K562 (cell line): ENCODE measurements around the gene C6orf62. TPM values are rescaled to one million over a fixed set of nuclear protein-coding genes. Genes with fewer than 3 reads are reported as not detected.
A peak's percentile ranks its signal among the peaks of the same experiment; 100 is the strongest.

Source experiments
- KLF13 ChIP-seq: fragments of 450-650 bp; IDR thresholded peaks from 2 replicates; pipeline ENCODE4 v1.6.1; 2016; ENCODE audit warnings: missing genetic modification characterization, low read depth, mild to moderate bottlenecking, missing compliant biosample characterization, moderate library complexity, borderline replicate concordance
- LCOR ChIP-seq: sonication (generic); formaldehyde crosslinking; IDR thresholded peaks from 2 replicates; pipeline ENCODE4 v1.8.0; 2022; ENCODE audit warnings: mild to moderate bottlenecking, missing genetic modification reagents
- MBD2 ChIP-seq: sonication (generic); IDR thresholded peaks from 2 replicates; pipeline ENCODE4 v1.6.1; 2016; ENCODE audit warnings: low read depth, borderline replicate concordance
- NCOA4 ChIP-seq: fragments of 450-650 bp; IDR thresholded peaks from 2 replicates; pipeline ENCODE4 v1.6.1; 2018; ENCODE audit warnings: mild to moderate bottlenecking; ENCODE audit not compliant: partially characterized antibody
- NCOR1 ChIP-seq: fragments of 450-650 bp; IDR thresholded peaks from 2 replicates; pipeline ENCODE4 v1.6.1; 2016; ENCODE audit warnings: mild to moderate bottlenecking, moderate library complexity
- PCBP2 ChIP-seq: fragments of 200-400 bp; formaldehyde crosslinking; IDR thresholded peaks from 2 replicates; pipeline ENCODE4 v1.6.1; 2018; ENCODE audit warnings: low read length, low read depth, mild to moderate bottlenecking, moderate library complexity; ENCODE audit not compliant: poor library complexity, severe bottlenecking
- POLR3G ChIP-seq: IDR thresholded peaks from 2 replicates; pipeline ENCODE4 v1.6.1; 2011; ENCODE audit not compliant: insufficient read length, insufficient replicate concordance; ENCODE audit errors: extremely low read depth
- SPI1 ChIP-seq: IDR thresholded peaks from 2 replicates; pipeline ENCODE4 v1.6.1; 2011; ENCODE audit warnings: low read depth, low read length, control low read depth, borderline replicate concordance
- SRF ChIP-seq, 2 experiments: fragments of 250-450, 450-650 bp in 1 of 2; sonication (Bioruptor Pico) in 1 of 2; sonication (generic) in 1 of 2; formaldehyde crosslinking; IDR thresholded peaks; 2 replicates each; pipeline versions ENCODE4 v1.5.0 to v1.5.1; 2020 to 2022; ENCODE audit warnings: mild to moderate bottlenecking in 1 of 2, missing genetic modification reagents in 1 of 2
- TFAM ChIP-seq: fragments of 250-450 bp; sonication (Bioruptor Pico); conservative IDR thresholded peaks from 2 replicates; pipeline ENCODE4 v1.5.0; 2021; ENCODE audit warnings: mild to moderate bottlenecking, moderate library complexity
- ZNF140 ChIP-seq: fragments of 250-450 bp; sonication (Bioruptor Pico); IDR thresholded peaks from 2 replicates; pipeline ENCODE4 v1.8.0; 2021; ENCODE audit warnings: moderate library complexity, mild to moderate bottlenecking, inconsistent platforms
- ZNF146 ChIP-seq: IDR thresholded peaks from one replicate; pipeline ENCODE4 v1.6.1; 2018; ENCODE audit warnings: missing compliant biosample characterization; ENCODE audit not compliant: unreplicated experiment
- ZNF589 ChIP-seq: fragments of 200-800 bp; sonication (Bioruptor generic); IDR thresholded peaks from 2 replicates; pipeline ENCODE4 v1.6.1; 2016; ENCODE audit warnings: low read depth, missing genetic modification characterization, missing compliant biosample characterization
- polyA plus RNA-seq, 8 experiments: library from polyadenylated mRNA; depleted of rRNA in 4 of 8; stranded (reverse) in 5 of 8; unstranded in 3 of 8; fragments of >200 nt; fragmentation: Nextera tagmentation in 2 of 8; fragmentation: Illumina TruSeq in 1 of 8; extraction: Ambion mirVana in 2 of 8; extraction: Trizol in 1 of 8; gene quantifications; 2 replicates each; pipeline versions ENCODE4 v1.2.1 to v1.2.3, GENCODE V29; 2011 to 2014; ENCODE audit warnings: inconsistent platforms in 1 of 8, missing spikeins in 1 of 8
- total RNA-seq, 7 experiments: library from RNA; depleted of rRNA in 6 of 7; stranded (reverse); fragments of >200 nt in 6 of 7; fragmentation: Illumina TruSeq in 2 of 7; extraction: Trizol in 2 of 7; gene quantifications; 2 replicates each; pipeline versions ENCODE4 v1.2.1 to v1.2.3, GENCODE V29; 2011 to 2021; ENCODE audit warnings: low replicate concordance in 1 of 7
- TF ChIP-seq, protein P1 (sequence below): sonication (generic); formaldehyde crosslinking; IDR thresholded peaks from 2 replicates; pipeline ENCODE4 v1.8.0; 2022; ENCODE audit warnings: missing genetic modification reagents, mild to moderate bottlenecking, borderline replicate concordance
- TF ChIP-seq, protein P2 (sequence below): IDR thresholded peaks from 2 replicates; pipeline ENCODE4 v1.6.1; 2016; ENCODE audit warnings: missing genetic modification characterization, missing compliant biosample characterization
- TF ChIP-seq, protein P3 (sequence below): fragments of 200-800 bp; sonication (Bioruptor generic); IDR thresholded peaks from 2 replicates; pipeline ENCODE4 v1.6.1; 2016; ENCODE audit warnings: missing genetic modification characterization, missing compliant biosample characterization

C6orf62 gene
- total and polyA plus RNA-seq, 9 of the 15 experiments (the other 6 are each of a cell fraction or from before 2014, with no cell fraction given) = 48.5 to 579 (median 111) TPM

DNA sequence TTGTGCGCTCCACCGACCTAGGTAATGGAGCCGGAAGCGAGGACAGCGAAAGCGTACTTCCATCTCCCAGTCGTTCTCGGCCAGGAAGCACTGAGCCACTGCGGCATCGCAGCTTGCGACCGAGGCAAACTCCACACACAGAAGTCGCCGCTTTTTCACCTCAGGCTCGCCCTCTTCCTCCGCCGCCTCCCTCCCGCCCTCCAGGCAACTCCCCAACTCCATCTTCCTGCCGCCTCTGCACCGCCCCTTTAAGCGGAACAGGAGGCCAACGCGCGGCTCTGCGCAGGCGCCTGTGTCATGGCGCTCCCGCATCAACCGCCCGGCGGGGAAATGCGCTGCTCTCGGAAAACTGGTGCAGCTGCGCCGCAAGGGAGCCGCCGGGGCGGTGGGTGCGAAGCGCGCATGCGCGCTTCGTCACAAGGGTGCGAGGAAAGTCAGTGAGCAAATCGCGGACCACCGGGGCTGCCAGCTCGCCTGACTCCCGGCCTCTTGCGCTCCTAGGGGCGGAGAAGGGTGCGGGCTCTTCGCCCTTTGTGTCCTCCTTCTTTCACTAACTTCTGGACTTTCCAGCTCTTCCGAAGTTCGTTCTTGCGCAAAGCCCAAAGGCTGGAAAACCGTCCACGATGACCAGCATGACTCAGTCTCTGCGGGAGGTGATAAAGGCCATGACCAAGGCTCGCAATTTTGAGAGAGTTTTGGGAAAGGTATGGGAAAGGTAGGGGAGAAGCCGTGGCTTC lies 52.1 kb downstream of the C6orf62 start, which contains the start of the genes ACOT13 and TDP2 (continued):
- TF ChIP-seq, protein P1, sequence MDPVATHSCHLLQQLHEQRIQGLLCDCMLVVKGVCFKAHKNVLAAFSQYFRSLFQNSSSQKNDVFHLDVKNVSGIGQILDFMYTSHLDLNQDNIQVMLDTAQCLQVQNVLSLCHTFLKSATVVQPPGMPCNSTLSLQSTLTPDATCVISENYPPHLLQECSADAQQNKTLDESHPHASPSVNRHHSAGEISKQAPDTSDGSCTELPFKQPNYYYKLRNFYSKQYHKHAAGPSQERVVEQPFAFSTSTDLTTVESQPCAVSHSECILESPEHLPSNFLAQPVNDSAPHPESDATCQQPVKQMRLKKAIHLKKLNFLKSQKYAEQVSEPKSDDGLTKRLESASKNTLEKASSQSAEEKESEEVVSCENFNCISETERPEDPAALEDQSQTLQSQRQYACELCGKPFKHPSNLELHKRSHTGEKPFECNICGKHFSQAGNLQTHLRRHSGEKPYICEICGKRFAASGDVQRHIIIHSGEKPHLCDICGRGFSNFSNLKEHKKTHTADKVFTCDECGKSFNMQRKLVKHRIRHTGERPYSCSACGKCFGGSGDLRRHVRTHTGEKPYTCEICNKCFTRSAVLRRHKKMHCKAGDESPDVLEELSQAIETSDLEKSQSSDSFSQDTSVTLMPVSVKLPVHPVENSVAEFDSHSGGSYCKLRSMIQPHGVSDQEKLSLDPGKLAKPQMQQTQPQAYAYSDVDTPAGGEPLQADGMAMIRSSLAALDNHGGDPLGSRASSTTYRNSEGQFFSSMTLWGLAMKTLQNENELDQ (CRISPR knock-in tag) = no peak
- TF ChIP-seq TFAM (CRISPR knock-in tag) (no peak), SPI1 (peak; percentile 71; the same call in 1 of the 2 replicates), POLR3G (no peak), LCOR (CRISPR knock-in tag) (no peak; the same call in 1 of the 2 replicates), PCBP2 (no peak), NCOA4 (no peak), ZNF146 (CRISPR knock-in tag) (no peak), SRF (CRISPR knock-in tag; IDR thresholded peaks at IDR 0.05) (peak in 1 of 2 experiments; percentile 81; a peak in 2 of 4 replicates), KLF13 (tag) (peak; percentile 43; the same call in 1 of the 2 replicates), ZNF140 (no peak), MBD2 (peak; percentile 59), NCOR1 (0 out of 2 replicates have a peak, but pooled peaks have one; percentile 2), ZNF589 (no peak)
- TF ChIP-seq, protein P2, sequence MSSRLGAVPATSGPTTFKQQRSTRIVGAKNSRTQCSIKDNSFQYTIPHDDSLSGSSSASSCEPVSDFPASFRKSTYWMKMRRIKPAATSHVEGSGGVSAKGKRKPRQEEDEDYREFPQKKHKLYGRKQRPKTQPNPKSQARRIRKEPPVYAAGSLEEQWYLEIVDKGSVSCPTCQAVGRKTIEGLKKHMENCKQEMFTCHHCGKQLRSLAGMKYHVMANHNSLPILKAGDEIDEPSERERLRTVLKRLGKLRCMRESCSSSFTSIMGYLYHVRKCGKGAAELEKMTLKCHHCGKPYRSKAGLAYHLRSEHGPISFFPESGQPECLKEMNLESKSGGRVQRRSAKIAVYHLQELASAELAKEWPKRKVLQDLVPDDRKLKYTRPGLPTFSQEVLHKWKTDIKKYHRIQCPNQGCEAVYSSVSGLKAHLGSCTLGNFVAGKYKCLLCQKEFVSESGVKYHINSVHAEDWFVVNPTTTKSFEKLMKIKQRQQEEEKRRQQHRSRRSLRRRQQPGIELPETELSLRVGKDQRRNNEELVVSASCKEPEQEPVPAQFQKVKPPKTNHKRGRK (tag) = no peak
- TF ChIP-seq, protein P3, sequence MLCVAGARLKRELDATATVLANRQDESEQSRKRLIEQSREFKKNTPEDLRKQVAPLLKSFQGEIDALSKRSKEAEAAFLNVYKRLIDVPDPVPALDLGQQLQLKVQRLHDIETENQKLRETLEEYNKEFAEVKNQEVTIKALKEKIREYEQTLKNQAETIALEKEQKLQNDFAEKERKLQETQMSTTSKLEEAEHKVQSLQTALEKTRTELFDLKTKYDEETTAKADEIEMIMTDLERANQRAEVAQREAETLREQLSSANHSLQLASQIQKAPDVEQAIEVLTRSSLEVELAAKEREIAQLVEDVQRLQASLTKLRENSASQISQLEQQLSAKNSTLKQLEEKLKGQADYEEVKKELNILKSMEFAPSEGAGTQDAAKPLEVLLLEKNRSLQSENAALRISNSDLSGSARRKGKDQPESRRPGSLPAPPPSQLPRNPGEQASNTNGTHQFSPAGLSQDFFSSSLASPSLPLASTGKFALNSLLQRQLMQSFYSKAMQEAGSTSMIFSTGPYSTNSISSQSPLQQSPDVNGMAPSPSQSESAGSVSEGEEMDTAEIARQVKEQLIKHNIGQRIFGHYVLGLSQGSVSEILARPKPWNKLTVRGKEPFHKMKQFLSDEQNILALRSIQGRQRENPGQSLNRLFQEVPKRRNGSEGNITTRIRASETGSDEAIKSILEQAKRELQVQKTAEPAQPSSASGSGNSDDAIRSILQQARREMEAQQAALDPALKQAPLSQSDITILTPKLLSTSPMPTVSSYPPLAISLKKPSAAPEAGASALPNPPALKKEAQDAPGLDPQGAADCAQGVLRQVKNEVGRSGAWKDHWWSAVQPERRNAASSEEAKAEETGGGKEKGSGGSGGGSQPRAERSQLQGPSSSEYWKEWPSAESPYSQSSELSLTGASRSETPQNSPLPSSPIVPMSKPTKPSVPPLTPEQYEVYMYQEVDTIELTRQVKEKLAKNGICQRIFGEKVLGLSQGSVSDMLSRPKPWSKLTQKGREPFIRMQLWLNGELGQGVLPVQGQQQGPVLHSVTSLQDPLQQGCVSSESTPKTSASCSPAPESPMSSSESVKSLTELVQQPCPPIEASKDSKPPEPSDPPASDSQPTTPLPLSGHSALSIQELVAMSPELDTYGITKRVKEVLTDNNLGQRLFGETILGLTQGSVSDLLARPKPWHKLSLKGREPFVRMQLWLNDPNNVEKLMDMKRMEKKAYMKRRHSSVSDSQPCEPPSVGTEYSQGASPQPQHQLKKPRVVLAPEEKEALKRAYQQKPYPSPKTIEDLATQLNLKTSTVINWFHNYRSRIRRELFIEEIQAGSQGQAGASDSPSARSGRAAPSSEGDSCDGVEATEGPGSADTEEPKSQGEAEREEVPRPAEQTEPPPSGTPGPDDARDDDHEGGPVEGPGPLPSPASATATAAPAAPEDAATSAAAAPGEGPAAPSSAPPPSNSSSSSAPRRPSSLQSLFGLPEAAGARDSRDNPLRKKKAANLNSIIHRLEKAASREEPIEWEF = no peak
